Stomach (tissue), 19 donors: ENCODE data around the gene ZNF814. TPM values are rescaled to one million over a fixed set of nuclear protein-coding genes. Genes with fewer than 3 reads are reported as not detected.
A peak's percentile ranks its signal among the peaks of the same experiment; 100 is the strongest.

ENCODE experiments used
- DNase-seq, 2 donors: peaks; one replicate each; pipeline versions ENCODE4 v3.0.0 to v3.0.0-alpha.2; 2013 to 2019
- H3K27ac ChIP-seq, 5 donors: fragments of 200-600 bp in 4 of 5; sonication (generic) in 4 of 5; one replicate each; pipeline ENCODE4 v1.5.1; 2013 to 2019; ENCODE audit warnings: mild to moderate bottlenecking in 1 of 5, moderate library complexity in 1 of 5
- H3K27me3 ChIP-seq, 3 donors: fragments of 200-600 bp; sonication (generic); one replicate each; pipeline ENCODE4 v1.5.1; 2017 to 2019; ENCODE audit warnings: mixed run types in 1 of 3
- H3K36me3 ChIP-seq, 4 donors: fragments of 200-600 bp; sonication (generic); 1 replicate in 3 of 4; 2 replicates in 1 of 4; pipeline ENCODE4 v1.5.1; 2016 to 2019
- H3K4me1 ChIP-seq, 4 donors: fragments of 200-600 bp; sonication (generic); one replicate each; pipeline ENCODE4 v1.5.1; 2016 to 2019
- H3K4me3 ChIP-seq, 4 donors: fragments of 200-600 bp; sonication (generic) in 3 of 4; one replicate each; pipeline ENCODE4 v1.5.1; 2016 to 2019; ENCODE audit warnings: mild to moderate bottlenecking in 1 of 4
- H3K9me3 ChIP-seq, 4 donors: fragments of 200-600 bp; sonication (generic); one replicate each; pipeline ENCODE4 v1.5.1; 2016 to 2019
- EP300 ChIP-seq: sonication (generic); formaldehyde crosslinking; IDR thresholded peaks from one replicate; pipeline ENCODE4 v1.6.1; 2017; ENCODE audit warnings: antibody characterized with exemption
- POLR2A ChIP-seq, 4 donors: fragments of 450-650 bp; IDR thresholded peaks; one replicate each; pipeline ENCODE4 v1.6.1; 2016; ENCODE audit warnings: antibody characterized with exemption in 4 of 4, control low read depth in 2 of 4, mild to moderate bottlenecking in 1 of 4, moderate library complexity in 1 of 4
- POLR2AphosphoS5 ChIP-seq, 3 donors: sonication (generic); formaldehyde crosslinking; IDR thresholded peaks; one replicate each; pipeline ENCODE4 v1.6.1; 2016; ENCODE audit warnings: antibody characterized with exemption in 3 of 3
- WGBS, 5 donors: extraction: QIAGEN DNeasy Blood & Tissue Kit in 3 of 5; methylation state at CpG; one replicate each; pipeline versions ENCODE4 v1.1.5 to v1.1.7; 2013 to 2018; 5-methylcytosine and 5-hydroxymethylcytosine counted together
- intact Hi-C: fragments of 100-400 bp; cut with DNase I; formaldehyde crosslinking; loops from one replicate; pipeline ENCODE4 v1.15.1; 2023; ENCODE audit warnings: low total_unique reads
- long read RNA-seq, 10 donors: transcript quantifications; one replicate each; lab custom pipeline, GENCODE V29; 2026
- polyA plus RNA-seq, 3 donors: library from polyadenylated mRNA; stranded (reverse); fragments of 200-250 nt; gene quantifications; one replicate each; pipeline ENCODE4 v1.2.3, GENCODE V29; 2013
- total RNA-seq, 5 donors: library from RNA; depleted of rRNA; stranded (reverse); fragments of >200 nt; gene quantifications; one replicate each; pipeline versions ENCODE4 v1.1.0 to v1.2.3, GENCODE V29; 2014 to 2016
- TF ChIP-seq, protein P1 (sequence below), 7 experiments: fragments of 450-650 bp in 4 of 7; fragments of 200-600 bp in 3 of 7; sonication (generic) in 3 of 7; IDR thresholded peaks; one replicate each; pipeline ENCODE4 v1.5.1; 2016 to 2019; ENCODE audit warnings: antibody characterized with exemption in 7 of 7, control low read depth in 2 of 7, mild to moderate bottlenecking in 1 of 7
- donor health status: healthy with polysubstance abuse.
- donor health status: Bipolar disorder and iron deficiency.
- donor health status: healthy.

ZNF814 gene
- total RNA-seq (10 to 100 TPM in 3 of 5 donors, 1 to 10 TPM in 1, under 1 TPM in 1; 0.45 to 31.0 (median 10.3) TPM), polyA plus RNA-seq (1 to 10 TPM; 1.5 to 6.2 (median 3.8) TPM)
- long read RNA-seq, donor 1, transcript ZNF814-207 (1 exons, 2,496 nt): major isoform, 6 of 19 reads
- long read RNA-seq, donor 1, partial matches to known transcripts: 9 of 19 reads
- long read RNA-seq, donor 1, other reads (novel, unspliced or antisense): 0 of 19 reads
- long read RNA-seq, donor 2, transcript ZNF814-202 (1 exons, 2,277 nt): major isoform, 16 of 21 reads
- long read RNA-seq, donor 2, partial matches to known transcripts: 0 of 21 reads
- long read RNA-seq, donor 2, other reads (novel, unspliced or antisense): 0 of 21 reads
- long read RNA-seq, donor 3, transcript ZNF814-202 (1 exons, 2,277 nt): major isoform, 6 of 16 reads
- long read RNA-seq, donor 3, partial matches to known transcripts: 6 of 16 reads
- long read RNA-seq, donor 3, other reads (novel, unspliced or antisense): 0 of 16 reads
- long read RNA-seq, donor 4: 0 reads
- long read RNA-seq, donor 5, transcript ZNF814-202 (1 exons, 2,277 nt): major isoform, 6 of 12 reads
- long read RNA-seq, donor 5, partial matches to known transcripts: 0 of 12 reads
- long read RNA-seq, donor 5, other reads (novel, unspliced or antisense): 0 of 12 reads
- long read RNA-seq, donor 6, transcript ZNF814-202 (1 exons, 2,277 nt): major isoform, 32 of 59 reads
- long read RNA-seq, donor 6, transcript ZNF814-207 (1 exons, 2,496 nt): minor isoform, 10 of 59 reads
- long read RNA-seq, donor 6, transcript ZNF814-208 (3 exons, 528 nt): minor isoform, 6 of 59 reads
- long read RNA-seq, donor 6, partial matches to known transcripts: 5 of 59 reads
- long read RNA-seq, donor 6, other reads (novel, unspliced or antisense): 0 of 59 reads
- long read RNA-seq, donor 7, transcript ZNF814-202 (1 exons, 2,277 nt): major isoform, 5 of 7 reads
- long read RNA-seq, donor 7, partial matches to known transcripts: 0 of 7 reads
- long read RNA-seq, donor 7, other reads (novel, unspliced or antisense): 0 of 7 reads
- long read RNA-seq, donor 8, transcript ZNF814-207 (1 exons, 2,496 nt): minor isoform, 7 of 27 reads
- long read RNA-seq, donor 8, transcript ZNF814-208 (3 exons, 528 nt): minor isoform, 6 of 27 reads
- long read RNA-seq, donor 8, transcript ZNF814-202 (1 exons, 2,277 nt): major isoform, 13 of 27 reads
- long read RNA-seq, donor 8, partial matches to known transcripts: 0 of 27 reads
- long read RNA-seq, donor 8, other reads (novel, unspliced or antisense): 0 of 27 reads
- long read RNA-seq, donor 9, transcript ZNF814-207 (1 exons, 2,496 nt): minor isoform, 7 of 31 reads
- long read RNA-seq, donor 9, transcript ZNF814-208 (3 exons, 528 nt): minor isoform, 5 of 31 reads
- long read RNA-seq, donor 9, transcript ZNF814-202 (1 exons, 2,277 nt): major isoform, 18 of 31 reads
- long read RNA-seq, donor 9, partial matches to known transcripts: 0 of 31 reads
- long read RNA-seq, donor 9, other reads (novel, unspliced or antisense): 0 of 31 reads
- long read RNA-seq, donor 10, transcript ZNF814-202 (1 exons, 2,277 nt): major isoform, 5 of 11 reads
- long read RNA-seq, donor 10, partial matches to known transcripts: 0 of 11 reads
- long read RNA-seq, donor 10, other reads (novel, unspliced or antisense): 0 of 11 reads

DNA sequence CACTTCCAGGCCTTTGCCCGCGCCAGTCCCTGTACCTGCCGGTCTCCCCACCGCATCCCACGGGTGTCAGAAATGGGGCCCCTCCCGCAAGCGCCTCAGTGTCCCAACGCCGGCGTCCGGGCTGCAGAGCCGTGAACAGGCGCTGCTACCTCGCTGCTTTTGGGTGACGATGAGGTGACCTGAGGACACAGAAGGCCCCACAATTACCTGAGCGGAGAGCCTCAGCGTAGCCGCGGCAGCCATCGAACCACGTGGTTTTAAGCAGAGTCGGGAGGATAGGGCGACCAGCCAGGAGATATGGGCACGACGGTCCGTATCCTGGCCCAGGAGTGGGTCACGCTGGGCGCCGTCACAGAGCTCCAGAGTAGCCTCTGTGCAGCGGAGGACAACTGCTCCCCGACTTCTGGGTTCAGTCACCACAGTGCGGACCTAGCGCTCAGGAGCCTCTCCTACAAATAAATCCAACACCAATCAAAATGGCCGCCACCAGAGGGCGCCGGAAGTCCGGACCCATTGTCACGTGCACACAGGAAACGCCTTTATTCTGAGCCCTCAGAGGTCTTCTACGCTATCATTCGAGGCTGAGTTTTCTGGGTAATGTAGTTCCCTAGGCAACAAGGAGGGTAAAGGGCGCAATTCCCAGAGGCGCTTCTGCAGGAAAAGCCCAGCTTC lies at the start of gene ZNF814:
Gene ZNF814 (minus strand): TSS at position 478 of the 672 bp plus-strand sequence. CDS start 235 bp downstream, at position 243.
- peak; percentile 63 to 95 for DNase-seq
- Histone ChIP-seq H3K36me3 (peaks cover 0 to 35% (median 20%) of the 10 kb centered on the region in 4 donors), H3K4me1 (peaks cover 0 to 24% (median 10%) of the 10 kb centered on the region in 4 donors), H3K27ac (peak within 1 kb of the TSS; percentile 29 to 72 (median 43)), H3K9me3 (peaks cover 2 to 99% (median 40%) of the 10 kb centered on the region in 4 donors), H3K27me3 (no peaks in the 10 kb centered on the region), H3K4me3 (peak within 1 kb of the TSS; percentile 46 to 59 (median 57))
- intact Hi-C loops: no loop called here
- WGBS, 5 donors: 2 to 6% (median 3%) methylated on average over 24 to 43 of the region's 43 CpGs
- TF ChIP-seq, protein P1, sequence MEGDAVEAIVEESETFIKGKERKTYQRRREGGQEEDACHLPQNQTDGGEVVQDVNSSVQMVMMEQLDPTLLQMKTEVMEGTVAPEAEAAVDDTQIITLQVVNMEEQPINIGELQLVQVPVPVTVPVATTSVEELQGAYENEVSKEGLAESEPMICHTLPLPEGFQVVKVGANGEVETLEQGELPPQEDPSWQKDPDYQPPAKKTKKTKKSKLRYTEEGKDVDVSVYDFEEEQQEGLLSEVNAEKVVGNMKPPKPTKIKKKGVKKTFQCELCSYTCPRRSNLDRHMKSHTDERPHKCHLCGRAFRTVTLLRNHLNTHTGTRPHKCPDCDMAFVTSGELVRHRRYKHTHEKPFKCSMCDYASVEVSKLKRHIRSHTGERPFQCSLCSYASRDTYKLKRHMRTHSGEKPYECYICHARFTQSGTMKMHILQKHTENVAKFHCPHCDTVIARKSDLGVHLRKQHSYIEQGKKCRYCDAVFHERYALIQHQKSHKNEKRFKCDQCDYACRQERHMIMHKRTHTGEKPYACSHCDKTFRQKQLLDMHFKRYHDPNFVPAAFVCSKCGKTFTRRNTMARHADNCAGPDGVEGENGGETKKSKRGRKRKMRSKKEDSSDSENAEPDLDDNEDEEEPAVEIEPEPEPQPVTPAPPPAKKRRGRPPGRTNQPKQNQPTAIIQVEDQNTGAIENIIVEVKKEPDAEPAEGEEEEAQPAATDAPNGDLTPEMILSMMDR (IDR thresholded peaks at IDR 0.05): peak in 1 of 7 experiments; percentile 36
- no peak for TF ChIP-seq EP300
- TF ChIP-seq POLR2A (IDR thresholded peaks at IDR 0.05): no peak
- TF ChIP-seq POLR2AphosphoS5 (IDR thresholded peaks at IDR 0.05): peak in 2 of 3 donors; percentile 25 to 50

DNA sequence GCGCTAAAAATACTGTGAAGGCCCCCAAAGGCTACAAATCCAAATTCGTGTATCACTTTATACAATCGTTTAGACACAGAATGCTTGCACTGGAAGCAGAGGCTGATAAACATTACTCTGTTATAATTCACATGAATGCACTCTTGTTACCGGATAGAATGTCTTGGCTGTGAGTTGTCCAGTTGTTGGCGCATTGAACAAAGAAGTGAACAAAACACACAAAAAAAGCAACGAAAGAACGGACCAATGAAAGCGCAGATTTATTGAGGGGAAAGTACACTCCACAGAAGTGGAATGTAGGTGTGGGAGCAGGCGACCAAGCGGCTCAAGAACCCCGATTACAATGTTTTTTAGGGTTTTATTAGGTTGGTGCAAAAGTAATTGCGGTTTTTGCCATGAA lies 46.9 kb upstream of the ZNF814 start:
- WGBS, 5 donors: 82 to 90% (median 87%) methylated on average over 12 of the region's 12 CpGs
- Histone ChIP-seq H3K36me3 (peaks cover 9 to 66% (median 29%) of the 10 kb centered on the region in 4 donors), H3K27me3 (no peaks in the 10 kb centered on the region), H3K4me1 (peaks cover 0 to 9% (median 7%) of the 10 kb centered on the region in 4 donors), H3K9me3 (peaks cover 45 to 100% (median 78%) of the 10 kb centered on the region in 4 donors), H3K4me3 (no peak overlapping the region), H3K27ac (no peak overlapping the region)
- TF ChIP-seq, protein P1 (IDR thresholded peaks at IDR 0.05): no peak
- TF ChIP-seq POLR2A (IDR thresholded peaks at IDR 0.05) (no peak), POLR2AphosphoS5 (IDR thresholded peaks at IDR 0.05) (no peak), EP300 (no peak)
- DNase-seq: no peak
- intact Hi-C loops: no loop called here

- DNase-seq: peak; percentile 54 to 95
- peaks cover 45 to 100% (median 78%) of the 10 kb centered on the region in 4 donors for H3K9me3 ChIP-seq
- 4 to 7% (median 7%) methylated on average over 36 to 54 of the region's 54 CpGs for WGBS, 5 donors
These were observed 46.2 kb upstream of the ZNF814 start, which contains the start of gene ZNF418 for GRCh38 chr19:57934820-57935665. ZNF418 (minus strand) TSS chr19:57935402; CDS start chr19:57933822, 1,580 bp downstream.

More at GRCh38 chr19:57934820-57935665, 46.2 kb upstream of the ZNF814 start, which contains the start of gene ZNF418:
- Histone ChIP-seq H3K36me3 (peaks cover 13 to 66% (median 27%) of the 10 kb centered on the region in 4 donors), H3K4me1 (peaks cover 0 to 9% (median 7%) of the 10 kb centered on the region in 4 donors), H3K27me3 (no peaks in the 10 kb centered on the region), H3K4me3 (peak within 1 kb of the TSS; percentile 50 to 82 (median 66)), H3K27ac (peak within 1 kb of the TSS; percentile 52 to 82 (median 55))
- TF ChIP-seq POLR2AphosphoS5 (IDR thresholded peaks at IDR 0.05): peak in 2 of 3 donors; percentile 41 to 56
- TF ChIP-seq, protein P1 (IDR thresholded peaks at IDR 0.05): no peak
- intact Hi-C loops: no loop called here
